Ishikawa (cell line): ENCODE measurements around the gene ADGRG4.

Experiments used
- CEBPB ChIP-seq: IDR thresholded peaks from 2 replicates; pipeline ENCODE4 v1.6.1; 2012
- CREB1 ChIP-seq: IDR thresholded peaks from 2 replicates; pipeline ENCODE4 v1.6.1; 2012; ENCODE audit warnings: low read depth
- EGR1 ChIP-seq: IDR thresholded peaks from 2 replicates; pipeline ENCODE4 v1.6.1; 2012
- EP300 ChIP-seq: IDR thresholded peaks from 2 replicates; pipeline ENCODE4 v1.6.1; 2012; ENCODE audit warnings: borderline replicate concordance
- FOXM1 ChIP-seq: IDR thresholded peaks from 2 replicates; pipeline ENCODE4 v1.6.1; 2012; ENCODE audit warnings: low read depth, borderline replicate concordance
- NFIC ChIP-seq: IDR thresholded peaks from 2 replicates; pipeline ENCODE4 v1.6.1; 2012
- RAD21 ChIP-seq: IDR thresholded peaks from 2 replicates; pipeline ENCODE4 v1.6.1; 2012; ENCODE audit warnings: low read depth
- TAF1 ChIP-seq: IDR thresholded peaks from 2 replicates; pipeline ENCODE4 v1.6.1; 2012; ENCODE audit warnings: low read depth, mild to moderate bottlenecking
- TCF12 ChIP-seq: IDR thresholded peaks from 2 replicates; pipeline ENCODE4 v1.6.1; 2012; ENCODE audit warnings: low read depth
- TEAD4 ChIP-seq: IDR thresholded peaks from 2 replicates; pipeline ENCODE4 v1.6.1; 2012
- YY1 ChIP-seq: IDR thresholded peaks from 2 replicates; pipeline ENCODE4 v1.6.1; 2012; ENCODE audit warnings: low read depth
- ZBTB7A ChIP-seq: IDR thresholded peaks from 2 replicates; pipeline ENCODE4 v1.6.1; 2012; ENCODE audit warnings: low read depth
- TF ChIP-seq, protein P1 (sequence below): IDR thresholded peaks from 2 replicates; pipeline ENCODE4 v1.6.1; 2012
- TF ChIP-seq, protein P2 (sequence below): IDR thresholded peaks from 2 replicates; pipeline ENCODE4 v1.6.1; 2012
- TF ChIP-seq, protein P3 (sequence below): IDR thresholded peaks from 2 replicates; pipeline ENCODE4 v1.6.1; 2012; ENCODE audit warnings: low read depth, mild to moderate bottlenecking

The ADGRG4 gene

DNA sequence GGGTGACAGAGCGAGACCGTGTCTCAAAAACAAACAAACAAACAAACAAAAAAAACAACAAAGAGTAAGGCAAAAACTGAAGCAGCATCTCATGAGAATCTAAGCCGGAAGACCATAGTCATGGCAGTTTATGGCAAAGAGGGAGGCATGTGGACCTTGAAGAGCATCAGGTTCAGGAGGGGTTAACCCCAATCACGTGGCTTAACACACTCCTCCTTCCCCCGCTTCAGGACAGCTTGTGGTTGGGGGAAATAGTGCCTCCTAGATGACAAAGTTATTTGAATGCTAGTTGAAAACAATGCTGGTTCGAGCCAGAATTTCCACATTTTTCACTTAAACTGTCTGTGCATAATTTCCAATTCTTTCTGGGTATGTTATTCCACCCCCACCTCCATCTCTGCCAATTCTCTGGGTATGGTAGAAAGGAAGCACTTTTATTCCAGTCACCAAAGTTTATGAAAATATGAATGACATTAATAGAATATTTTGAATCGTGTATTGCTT lies 37.9 kb upstream of the ADGRG4 start:
- TF ChIP-seq, protein P1, sequence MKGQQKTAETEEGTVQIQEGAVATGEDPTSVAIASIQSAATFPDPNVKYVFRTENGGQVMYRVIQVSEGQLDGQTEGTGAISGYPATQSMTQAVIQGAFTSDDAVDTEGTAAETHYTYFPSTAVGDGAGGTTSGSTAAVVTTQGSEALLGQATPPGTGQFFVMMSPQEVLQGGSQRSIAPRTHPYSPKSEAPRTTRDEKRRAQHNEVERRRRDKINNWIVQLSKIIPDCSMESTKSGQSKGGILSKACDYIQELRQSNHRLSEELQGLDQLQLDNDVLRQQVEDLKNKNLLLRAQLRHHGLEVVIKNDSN = peak; percentile 37; the same call in 1 of the 2 replicates
- TF ChIP-seq TAF1 = no peak

DNA sequence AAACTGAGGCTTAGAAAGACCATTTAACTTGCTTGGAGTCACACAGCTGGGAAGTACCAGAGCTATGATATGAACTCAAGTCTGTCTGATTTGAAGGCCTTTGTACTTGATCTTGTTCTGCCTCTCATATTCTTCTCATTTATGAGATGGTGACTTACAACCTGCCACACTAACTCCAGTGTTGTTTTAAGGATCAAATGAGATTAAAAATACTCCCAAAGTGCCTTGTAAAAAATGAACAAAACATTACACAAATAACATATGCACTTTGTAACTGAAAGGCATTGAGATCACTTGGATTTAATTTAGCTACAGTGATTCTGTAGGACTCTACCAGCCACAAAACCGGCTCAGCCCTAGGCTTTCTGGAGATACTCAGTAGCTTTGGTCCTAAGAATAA lies 33.9 kb upstream of the ADGRG4 start:
- TF ChIP-seq ZBTB7A (no peak), RAD21 (no peak), TCF12 (no peak), EP300 (no peak)
- TF ChIP-seq, protein P2, sequence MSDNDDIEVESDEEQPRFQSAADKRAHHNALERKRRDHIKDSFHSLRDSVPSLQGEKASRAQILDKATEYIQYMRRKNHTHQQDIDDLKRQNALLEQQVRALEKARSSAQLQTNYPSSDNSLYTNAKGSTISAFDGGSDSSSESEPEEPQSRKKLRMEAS = no peak
- TF ChIP-seq, protein P1 = no peak

DNA sequence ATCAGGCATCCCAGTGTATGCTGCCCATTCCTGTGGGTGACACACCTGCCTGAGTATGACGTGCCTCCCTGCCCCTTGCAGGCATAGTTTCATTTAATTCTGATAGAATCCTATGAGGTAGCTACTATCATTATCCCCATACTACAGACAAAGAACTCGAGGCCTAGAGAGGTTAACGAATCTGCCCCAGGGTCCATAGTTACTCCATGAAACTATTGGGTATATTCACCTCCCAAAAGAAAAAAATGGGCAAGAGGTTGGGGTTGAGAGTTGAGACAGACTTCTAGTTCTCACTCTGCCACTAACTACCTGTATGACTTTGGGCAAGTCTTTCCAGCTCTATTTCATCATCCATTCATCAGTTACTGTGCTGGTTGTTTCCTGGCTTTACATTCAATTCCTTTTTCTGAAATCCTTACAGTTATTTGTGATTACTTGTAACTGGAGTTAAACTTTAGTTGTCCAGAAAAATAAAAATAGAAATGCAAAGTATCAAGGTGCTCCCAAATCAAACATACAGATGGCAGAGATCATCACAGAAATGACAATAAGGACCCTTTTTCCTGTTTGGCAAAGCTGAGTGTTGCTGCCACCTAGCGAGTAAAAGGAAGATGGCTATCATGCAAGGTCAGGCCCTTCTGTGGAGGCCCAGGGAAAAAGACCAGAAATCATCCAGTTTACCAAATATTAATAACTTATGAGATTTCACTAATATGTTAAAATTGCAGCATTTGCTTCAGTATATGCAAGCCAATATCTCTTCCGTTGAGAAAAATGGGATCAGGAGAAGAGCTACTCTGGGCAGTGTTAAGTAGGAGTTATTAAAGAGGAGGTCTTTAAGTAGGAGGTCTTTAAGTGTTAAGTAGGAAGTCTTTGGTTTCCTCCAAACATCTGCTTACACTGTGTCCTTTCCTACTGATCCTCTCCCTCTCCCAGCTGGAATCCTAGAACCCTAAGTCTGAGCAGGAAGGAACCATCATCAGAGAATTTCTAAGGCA lies 32.4 kb upstream of the ADGRG4 start:
- TF ChIP-seq RAD21 (peak; percentile 63), NFIC (no peak)

DNA sequence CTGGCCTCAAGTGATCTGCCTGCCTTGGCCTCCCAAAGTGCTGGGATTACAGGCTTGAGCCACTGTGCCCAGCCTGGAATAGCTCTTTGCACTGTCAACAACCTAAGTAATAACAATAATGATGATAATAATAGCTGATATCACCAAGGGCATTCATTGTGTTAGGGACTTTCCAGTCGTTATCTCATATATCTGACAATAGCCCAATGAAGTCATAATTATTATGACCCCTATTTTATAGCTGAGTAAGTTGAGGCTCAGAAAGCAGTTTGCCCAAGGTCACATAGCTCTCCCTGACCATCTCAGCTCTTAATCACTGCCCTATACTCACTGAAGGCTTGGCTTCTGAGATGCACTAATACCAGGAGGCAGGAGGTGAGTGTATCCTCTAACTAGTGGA lies 30.8 kb upstream of the ADGRG4 start:
- TF ChIP-seq FOXM1 (no peak), CEBPB (no peak), EGR1 (no peak), RAD21 (no peak), TAF1 (no peak), CREB1 (no peak), TEAD4 (no peak), ZBTB7A (no peak), YY1 (no peak), TCF12 (no peak), EP300 (no peak), NFIC (no peak)
- TF ChIP-seq, protein P3, sequence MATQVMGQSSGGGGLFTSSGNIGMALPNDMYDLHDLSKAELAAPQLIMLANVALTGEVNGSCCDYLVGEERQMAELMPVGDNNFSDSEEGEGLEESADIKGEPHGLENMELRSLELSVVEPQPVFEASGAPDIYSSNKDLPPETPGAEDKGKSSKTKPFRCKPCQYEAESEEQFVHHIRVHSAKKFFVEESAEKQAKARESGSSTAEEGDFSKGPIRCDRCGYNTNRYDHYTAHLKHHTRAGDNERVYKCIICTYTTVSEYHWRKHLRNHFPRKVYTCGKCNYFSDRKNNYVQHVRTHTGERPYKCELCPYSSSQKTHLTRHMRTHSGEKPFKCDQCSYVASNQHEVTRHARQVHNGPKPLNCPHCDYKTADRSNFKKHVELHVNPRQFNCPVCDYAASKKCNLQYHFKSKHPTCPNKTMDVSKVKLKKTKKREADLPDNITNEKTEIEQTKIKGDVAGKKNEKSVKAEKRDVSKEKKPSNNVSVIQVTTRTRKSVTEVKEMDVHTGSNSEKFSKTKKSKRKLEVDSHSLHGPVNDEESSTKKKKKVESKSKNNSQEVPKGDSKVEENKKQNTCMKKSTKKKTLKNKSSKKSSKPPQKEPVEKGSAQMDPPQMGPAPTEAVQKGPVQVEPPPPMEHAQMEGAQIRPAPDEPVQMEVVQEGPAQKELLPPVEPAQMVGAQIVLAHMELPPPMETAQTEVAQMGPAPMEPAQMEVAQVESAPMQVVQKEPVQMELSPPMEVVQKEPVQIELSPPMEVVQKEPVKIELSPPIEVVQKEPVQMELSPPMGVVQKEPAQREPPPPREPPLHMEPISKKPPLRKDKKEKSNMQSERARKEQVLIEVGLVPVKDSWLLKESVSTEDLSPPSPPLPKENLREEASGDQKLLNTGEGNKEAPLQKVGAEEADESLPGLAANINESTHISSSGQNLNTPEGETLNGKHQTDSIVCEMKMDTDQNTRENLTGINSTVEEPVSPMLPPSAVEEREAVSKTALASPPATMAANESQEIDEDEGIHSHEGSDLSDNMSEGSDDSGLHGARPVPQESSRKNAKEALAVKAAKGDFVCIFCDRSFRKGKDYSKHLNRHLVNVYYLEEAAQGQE = no peak
- TF ChIP-seq, protein P2 = no peak
- TF ChIP-seq, protein P1 = no peak

DNA sequence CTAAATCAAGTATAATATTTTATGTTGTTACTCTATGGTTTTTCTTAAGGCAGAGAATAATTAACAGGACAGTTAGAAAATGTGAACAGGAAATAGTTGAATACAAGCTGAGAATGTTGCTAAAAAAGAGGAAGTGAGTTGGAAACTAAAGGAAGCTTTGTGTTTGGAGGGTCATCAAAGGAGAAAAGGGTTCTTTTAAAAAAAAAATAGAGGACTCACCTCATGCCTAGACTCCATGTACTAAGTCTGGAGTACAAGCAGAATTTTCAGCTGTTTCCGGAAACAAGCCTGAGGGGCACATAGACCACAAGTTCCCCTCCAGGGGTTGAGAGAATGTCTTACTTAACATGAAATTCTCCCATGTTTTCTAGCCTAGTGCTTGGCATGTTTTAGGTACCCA lies 29.5 kb upstream of the ADGRG4 start:
- TF ChIP-seq, protein P3 = no peak
- TF ChIP-seq CREB1 (no peak), RAD21 (no peak), TAF1 (no peak), TEAD4 (no peak)

DNA sequence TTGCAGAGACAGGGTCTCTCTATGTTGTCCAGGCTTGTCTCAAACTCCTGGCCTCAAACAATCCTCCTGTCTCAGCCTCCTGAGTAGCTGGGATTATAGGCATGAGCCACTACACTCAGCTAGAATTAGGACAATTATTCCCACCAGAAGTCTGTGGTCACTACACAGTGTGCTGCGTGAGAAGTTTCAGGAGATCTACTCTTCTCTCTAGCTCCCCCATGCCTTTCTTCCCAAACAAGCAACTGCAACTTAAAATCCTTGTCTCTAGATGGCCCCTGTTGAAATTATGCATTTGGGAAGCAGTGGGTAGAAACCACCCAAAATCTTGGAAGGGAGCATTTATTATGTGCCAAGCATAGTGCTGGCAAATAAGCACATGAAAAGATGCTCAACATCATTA lies 28.4 kb upstream of the ADGRG4 start:
- TF ChIP-seq CREB1 = no peak
- TF ChIP-seq, protein P2 = no peak
- TF ChIP-seq FOXM1 = no peak
- TF ChIP-seq YY1 = no peak
- TF ChIP-seq EP300 = no peak
- no peak for TF ChIP-seq NFIC
- TF ChIP-seq CEBPB = no peak
- TF ChIP-seq TAF1 = no peak
- no peak for TF ChIP-seq TEAD4
- no peak for TF ChIP-seq RAD21
- TF ChIP-seq, protein P1 = no peak
- TF ChIP-seq, protein P3 = no peak
- no peak for TF ChIP-seq EGR1
- no peak for TF ChIP-seq ZBTB7A
- no peak for TF ChIP-seq TCF12
